ENCODE measurements around the gene ANXA8. TPM values are rescaled to one million over a fixed set of nuclear protein-coding genes. Genes with fewer than 3 reads are reported as not detected.
"Not testable (repeated sequence)": the region's sequence is repeated elsewhere in the genome, so short reads cannot be mapped to it uniquely, and the experiment has no call there.

Gene ANXA8
- total RNA-seq, 1 donor from 2014 or later = 0.12 TPM

GRCh38 chr10:47465216-47465917, 18.5 kb downstream of the ANXA8 start:
- DNase-seq (ENCODE audit: extremely low read depth, low read depth, low spot score) = not testable (repeated sequence)

- not testable (repeated sequence) for DNase-seq (ENCODE audit: extremely low read depth, low read depth, low spot score)
Measured at GRCh38 chr10:47462577-47463358, 21.1 kb downstream of the ANXA8 start.

GRCh38 chr10:47461261-47461687, 22.6 kb downstream of the ANXA8 start:
- not testable (repeated sequence) for DNase-seq (ENCODE audit: extremely low read depth, low read depth, low spot score)

GRCh38 chr10:47458466-47459154, 25.3 kb downstream of the ANXA8 start:
- no peak for DNase-seq (ENCODE audit: extremely low read depth, low read depth, low spot score)

GRCh38 chr10:47457826-47458225, 26.1 kb downstream of the ANXA8 start:
- no peak for DNase-seq (ENCODE audit: extremely low read depth, low read depth, low spot score)

GRCh38 chr10:47457528-47457820, 26.4 kb downstream of the ANXA8 start:
- no peak for DNase-seq (ENCODE audit: extremely low read depth, low read depth, low spot score)

- DNase-seq (ENCODE audit: extremely low read depth, low read depth, low spot score) = no peak
Measured at GRCh38 chr10:47456794-47457527, 27.0 kb downstream of the ANXA8 start.

- no peak for DNase-seq (ENCODE audit: extremely low read depth, low read depth, low spot score)
Measured at GRCh38 chr10:47456079-47456785, 27.7 kb downstream of the ANXA8 start.

- not testable (repeated sequence) for DNase-seq (ENCODE audit: extremely low read depth, low read depth, low spot score)
Measured at GRCh38 chr10:47455350-47456078, 28.4 kb downstream of the ANXA8 start.

GRCh38 chr10:47454780-47455058, 29.2 kb downstream of the ANXA8 start:
- no peak for DNase-seq (ENCODE audit: extremely low read depth, low read depth, low spot score)

GRCh38 chr10:47454008-47454779, 29.7 kb downstream of the ANXA8 start:
- no peak for DNase-seq (ENCODE audit: extremely low read depth, low read depth, low spot score)

GRCh38 chr10:47453141-47454007, 30.5 kb downstream of the ANXA8 start:
- DNase-seq (ENCODE audit: extremely low read depth, low read depth, low spot score) = no peak

- no peak for DNase-seq (ENCODE audit: extremely low read depth, low read depth, low spot score)
Measured at GRCh38 chr10:47452495-47453140, 31.3 kb downstream of the ANXA8 start.

- no peak for DNase-seq (ENCODE audit: extremely low read depth, low read depth, low spot score)
Measured at GRCh38 chr10:47451998-47452494, 31.9 kb downstream of the ANXA8 start.

- DNase-seq (ENCODE audit: extremely low read depth, low read depth, low spot score) = no peak
Measured at GRCh38 chr10:47451273-47451997, 32.5 kb downstream of the ANXA8 start.

GRCh38 chr10:47450442-47450841, 33.5 kb downstream of the ANXA8 start:
- DNase-seq (ENCODE audit: extremely low read depth, low read depth, low spot score) = no peak

GRCh38 chr10:47449979-47450378, 33.9 kb downstream of the ANXA8 start:
- no peak for DNase-seq (ENCODE audit: extremely low read depth, low read depth, low spot score)

Data from glomerular endothelial cell (primary cell).